ENCODE measurements around the gene NCAPD3.

NCAPD3 gene

DNA sequence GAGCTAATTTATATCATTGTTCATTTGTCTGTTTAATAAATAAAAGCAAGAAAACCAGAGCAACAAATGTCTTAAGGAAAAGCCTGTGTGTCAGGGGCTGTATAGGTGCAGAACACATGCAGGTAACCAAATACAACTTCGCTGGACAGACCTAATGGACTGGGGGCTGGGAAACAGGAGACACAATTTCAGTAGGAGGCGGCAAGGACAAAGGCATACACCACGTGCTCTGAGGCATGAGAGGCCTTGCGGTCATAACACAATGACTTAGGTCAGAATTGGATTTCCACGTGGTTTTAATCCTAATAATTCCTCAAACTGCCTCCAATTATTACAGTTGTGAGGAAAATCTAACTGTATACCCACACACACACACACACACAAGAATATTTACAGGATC, 43.7 kb upstream of the NCAPD3 start:
- Histone ChIP-seq H3K27ac (ENCODE audit: low read depth, low read length) (no peak overlapping the region), H3K9me3 (ENCODE audit: control insufficient read depth, insufficient read depth, low read length) (no peaks in the 10 kb centered on the region), H3K36me3 (ENCODE audit: control insufficient read depth, low read length) (no peaks in the 10 kb centered on the region), H4K20me1 (ENCODE audit: control insufficient read depth, insufficient read depth, low read depth, low read length) (no peaks in the 10 kb centered on the region), H3K4me2 (ENCODE audit: low read length) (no peak overlapping the region), H3K27me3 (ENCODE audit: control insufficient read depth, low read length) (no peaks in the 10 kb centered on the region; the same call in 1 of the 2 replicates), H3K4me1 (ENCODE audit: control insufficient read depth, low read length) (no peaks in the 10 kb centered on the region), H3F3A (ENCODE audit: control insufficient read depth, insufficient read depth) (no peaks in the 10 kb centered on the region), H3K9me2 (replicated peaks; ENCODE audit: control insufficient read depth, low read length) (no peaks in the 10 kb centered on the region), H3K4me3 (ENCODE audit: low read length) (no peak overlapping the region), H3K79me2 (ENCODE audit: control insufficient read depth, low read length) (no peaks in the 10 kb centered on the region)
- TF ChIP-seq EZH2phosphoT487 (IDR thresholded peaks at IDR 0.05; ENCODE audit: borderline replicate concordance, low read length), result no peak
- TF ChIP-seq, protein P1, sequence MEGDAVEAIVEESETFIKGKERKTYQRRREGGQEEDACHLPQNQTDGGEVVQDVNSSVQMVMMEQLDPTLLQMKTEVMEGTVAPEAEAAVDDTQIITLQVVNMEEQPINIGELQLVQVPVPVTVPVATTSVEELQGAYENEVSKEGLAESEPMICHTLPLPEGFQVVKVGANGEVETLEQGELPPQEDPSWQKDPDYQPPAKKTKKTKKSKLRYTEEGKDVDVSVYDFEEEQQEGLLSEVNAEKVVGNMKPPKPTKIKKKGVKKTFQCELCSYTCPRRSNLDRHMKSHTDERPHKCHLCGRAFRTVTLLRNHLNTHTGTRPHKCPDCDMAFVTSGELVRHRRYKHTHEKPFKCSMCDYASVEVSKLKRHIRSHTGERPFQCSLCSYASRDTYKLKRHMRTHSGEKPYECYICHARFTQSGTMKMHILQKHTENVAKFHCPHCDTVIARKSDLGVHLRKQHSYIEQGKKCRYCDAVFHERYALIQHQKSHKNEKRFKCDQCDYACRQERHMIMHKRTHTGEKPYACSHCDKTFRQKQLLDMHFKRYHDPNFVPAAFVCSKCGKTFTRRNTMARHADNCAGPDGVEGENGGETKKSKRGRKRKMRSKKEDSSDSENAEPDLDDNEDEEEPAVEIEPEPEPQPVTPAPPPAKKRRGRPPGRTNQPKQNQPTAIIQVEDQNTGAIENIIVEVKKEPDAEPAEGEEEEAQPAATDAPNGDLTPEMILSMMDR (IDR thresholded peaks at IDR 0.05; ENCODE audit: low read depth, low read length, poor library complexity, severe bottlenecking), result no peak

DNA sequence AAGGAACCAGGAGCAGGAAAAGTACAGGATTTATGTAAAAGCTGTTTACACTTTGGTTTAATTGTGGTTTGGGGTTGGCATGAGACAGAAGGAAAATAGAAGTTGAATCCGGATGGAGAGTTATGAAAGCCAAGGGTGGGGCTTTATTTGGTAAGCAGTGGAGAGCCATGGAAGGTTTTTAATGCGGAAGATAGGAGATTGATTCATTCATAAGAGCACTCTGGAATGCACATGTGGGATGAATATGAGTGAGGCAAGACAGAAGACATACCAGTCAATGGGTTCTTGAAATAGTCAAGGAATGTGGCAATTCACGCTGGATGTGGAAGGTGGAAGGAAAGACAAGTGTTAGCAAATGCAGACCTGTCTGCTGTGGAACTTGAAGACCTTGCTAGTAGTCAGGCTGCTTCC, 43.1 kb upstream of the NCAPD3 start:
- Histone ChIP-seq H3K27ac (ENCODE audit: low read depth, low read length) (no peak overlapping the region), H3K9me2 (replicated peaks; ENCODE audit: control insufficient read depth, low read length) (no peaks in the 10 kb centered on the region), H3K4me2 (ENCODE audit: low read length) (no peak overlapping the region), H3K79me2 (ENCODE audit: control insufficient read depth, low read length) (no peaks in the 10 kb centered on the region), H3F3A (ENCODE audit: control insufficient read depth, insufficient read depth) (no peaks in the 10 kb centered on the region), H4K20me1 (ENCODE audit: control insufficient read depth, insufficient read depth, low read depth, low read length) (no peaks in the 10 kb centered on the region), H3K27me3 (ENCODE audit: control insufficient read depth, low read length) (no peaks in the 10 kb centered on the region; the same call in 1 of the 2 replicates), H3K4me3 (ENCODE audit: low read length) (no peak overlapping the region), H3K36me3 (ENCODE audit: control insufficient read depth, low read length) (peaks cover 4% of the 10 kb centered on the region), H3K9me3 (ENCODE audit: control insufficient read depth, insufficient read depth, low read length) (no peaks in the 10 kb centered on the region), H3K4me1 (ENCODE audit: control insufficient read depth, low read length) (no peaks in the 10 kb centered on the region)
- TF ChIP-seq, protein P1 (IDR thresholded peaks at IDR 0.05; ENCODE audit: low read depth, low read length, poor library complexity, severe bottlenecking), result no peak
- TF ChIP-seq EZH2phosphoT487 (IDR thresholded peaks at IDR 0.05; ENCODE audit: borderline replicate concordance, low read length), result no peak

DNA sequence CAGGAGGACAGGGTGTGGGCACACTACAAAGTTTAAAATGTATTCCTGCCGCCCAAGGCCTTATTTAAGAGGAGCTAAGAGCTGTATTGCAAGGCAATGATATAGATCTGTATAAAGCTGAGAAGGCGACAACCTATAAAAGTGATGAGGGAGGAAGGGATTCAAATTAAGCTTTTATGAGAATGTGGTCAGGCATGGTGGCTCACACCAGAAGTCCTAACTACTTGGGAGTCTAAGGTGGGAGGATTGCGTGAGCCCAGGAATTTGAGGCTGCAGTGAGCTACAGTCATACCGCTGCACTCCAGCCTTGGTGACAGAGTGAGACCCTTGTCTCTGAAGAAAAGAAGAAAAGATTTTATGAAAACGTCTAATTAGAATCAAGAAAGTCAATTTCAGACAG, 42.7 kb upstream of the NCAPD3 start:
- Histone ChIP-seq H3K4me3 (ENCODE audit: low read length) (no peak overlapping the region), H3K4me2 (ENCODE audit: low read length) (no peak overlapping the region)

More for the DNA sequence above, 42.7 kb upstream of the NCAPD3 start:
- no peaks in the 10 kb centered on the region; the same call in 1 of the 2 replicates for H3K27me3 ChIP-seq (ENCODE audit: control insufficient read depth, low read length)
- H3K4me1 ChIP-seq (ENCODE audit: control insufficient read depth, low read length), result no peaks in the 10 kb centered on the region
- H3K9me3 ChIP-seq (ENCODE audit: control insufficient read depth, insufficient read depth, low read length), result no peaks in the 10 kb centered on the region
- H3K36me3 ChIP-seq (ENCODE audit: control insufficient read depth, low read length), result peaks cover 7% of the 10 kb centered on the region
- H3K79me2 ChIP-seq (ENCODE audit: control insufficient read depth, low read length), result no peaks in the 10 kb centered on the region
- no peaks in the 10 kb centered on the region for H3F3A ChIP-seq (ENCODE audit: control insufficient read depth, insufficient read depth)
- TF ChIP-seq, protein P1 (IDR thresholded peaks at IDR 0.05; ENCODE audit: low read depth, low read length, poor library complexity, severe bottlenecking), result no peak
- TF ChIP-seq EZH2phosphoT487 (IDR thresholded peaks at IDR 0.05; ENCODE audit: borderline replicate concordance, low read length), result no peak
- no peaks in the 10 kb centered on the region for H4K20me1 ChIP-seq (ENCODE audit: control insufficient read depth, insufficient read depth, low read depth, low read length)
- H3K27ac ChIP-seq (ENCODE audit: low read depth, low read length), result no peak overlapping the region
- no peaks in the 10 kb centered on the region for H3K9me2 ChIP-seq (replicated peaks; ENCODE audit: control insufficient read depth, low read length)

Data from DOHH2 (cell line).